HG03442 (cell line): Measurements from ENCODE around the gene ANGPTL2.
"Not testable (repeated sequence)": the region's sequence is repeated elsewhere in the genome, so short reads cannot be mapped to it uniquely, and the experiment has no call there.

Source experiments
- ATAC-seq: cut with Tn5 transposase; IDR thresholded peaks from one replicate; pipeline ENCODE4 v1.9.1; 2021; ENCODE audit warnings: mild to moderate bottlenecking, moderate library complexity; ENCODE audit not compliant: unreplicated experiment

The ANGPTL2 gene

DNA sequence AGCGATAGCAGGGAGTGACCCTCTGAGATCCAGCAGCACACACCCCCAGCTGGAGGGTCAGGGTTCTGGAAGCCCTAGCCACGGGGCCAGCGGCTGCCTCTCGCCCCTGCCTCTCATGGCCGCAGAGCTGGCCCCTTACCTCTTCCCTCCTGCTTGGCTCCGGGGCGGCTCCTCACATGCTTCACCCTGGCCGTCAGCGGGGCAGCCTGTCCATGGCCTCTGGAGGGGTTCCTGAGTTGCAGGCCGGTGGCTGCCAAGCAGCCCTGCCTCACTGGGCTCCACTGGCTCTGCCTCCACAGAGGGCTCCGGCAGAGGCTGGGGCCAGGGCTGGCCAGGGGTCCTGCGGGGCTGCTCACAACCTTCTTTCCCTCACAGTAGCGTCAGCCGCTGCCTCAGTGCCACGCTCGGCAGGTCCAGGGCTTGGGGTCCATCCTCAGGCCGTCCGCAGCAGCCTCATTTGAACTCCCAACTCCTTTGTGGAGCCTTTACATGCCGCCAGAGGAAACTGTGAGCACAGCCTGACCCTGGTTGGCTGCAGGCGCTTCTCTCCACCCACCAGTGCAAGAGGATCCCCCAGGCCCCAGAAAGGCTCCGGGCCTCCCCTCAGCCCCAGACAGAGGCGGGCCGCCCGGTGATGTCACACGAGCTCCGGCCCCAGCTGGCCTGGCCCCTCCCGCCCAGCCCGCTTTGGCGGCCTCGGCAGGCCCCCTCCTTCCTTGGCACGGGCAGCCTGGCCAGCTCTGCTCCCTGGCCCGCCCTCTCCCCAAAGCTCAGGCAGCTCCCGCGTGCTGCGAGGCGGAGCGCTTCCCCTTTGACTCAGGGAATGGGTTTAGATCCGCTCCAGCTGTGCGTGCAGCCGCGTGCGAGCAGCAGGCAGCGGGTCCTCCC is at the start of gene ANGPTL2:
ANGPTL2 (minus strand) TSS at position 460 of the 888 bp plus-strand sequence. CDS start 13,904 bp downstream, outside the sequence.
- ATAC-seq = no peak

GRCh38 chr9:127171348-127171747 is 48.9 kb upstream of the ANGPTL2 start:
- not testable (repeated sequence) for ATAC-seq

GRCh38 chr9:127170652-127171051 is 48.2 kb upstream of the ANGPTL2 start:
- no peak for ATAC-seq

DNA sequence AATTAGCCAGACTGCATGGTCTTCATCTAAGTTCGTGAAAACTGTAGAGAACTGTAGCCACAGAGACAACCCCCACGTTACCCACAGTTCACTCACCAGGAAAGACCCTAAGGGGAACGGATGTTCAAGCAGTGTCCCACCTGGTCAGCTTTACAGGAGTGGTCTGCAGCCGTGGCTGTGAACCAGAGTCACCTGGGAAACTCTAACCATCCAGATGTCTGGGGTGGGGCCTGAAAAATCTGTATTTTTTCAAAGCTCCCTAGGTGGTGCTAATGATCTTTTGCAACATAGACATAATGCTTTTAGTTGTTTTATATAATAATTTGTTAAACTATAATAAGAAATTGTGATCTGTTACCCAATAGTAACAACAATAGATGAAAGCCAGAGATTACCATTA is 47.7 kb upstream of the ANGPTL2 start:
- ATAC-seq = no peak

- ATAC-seq = no peak
These were observed 47.1 kb upstream of the ANGPTL2 start for GRCh38 chr9:127169575-127169883.

DNA sequence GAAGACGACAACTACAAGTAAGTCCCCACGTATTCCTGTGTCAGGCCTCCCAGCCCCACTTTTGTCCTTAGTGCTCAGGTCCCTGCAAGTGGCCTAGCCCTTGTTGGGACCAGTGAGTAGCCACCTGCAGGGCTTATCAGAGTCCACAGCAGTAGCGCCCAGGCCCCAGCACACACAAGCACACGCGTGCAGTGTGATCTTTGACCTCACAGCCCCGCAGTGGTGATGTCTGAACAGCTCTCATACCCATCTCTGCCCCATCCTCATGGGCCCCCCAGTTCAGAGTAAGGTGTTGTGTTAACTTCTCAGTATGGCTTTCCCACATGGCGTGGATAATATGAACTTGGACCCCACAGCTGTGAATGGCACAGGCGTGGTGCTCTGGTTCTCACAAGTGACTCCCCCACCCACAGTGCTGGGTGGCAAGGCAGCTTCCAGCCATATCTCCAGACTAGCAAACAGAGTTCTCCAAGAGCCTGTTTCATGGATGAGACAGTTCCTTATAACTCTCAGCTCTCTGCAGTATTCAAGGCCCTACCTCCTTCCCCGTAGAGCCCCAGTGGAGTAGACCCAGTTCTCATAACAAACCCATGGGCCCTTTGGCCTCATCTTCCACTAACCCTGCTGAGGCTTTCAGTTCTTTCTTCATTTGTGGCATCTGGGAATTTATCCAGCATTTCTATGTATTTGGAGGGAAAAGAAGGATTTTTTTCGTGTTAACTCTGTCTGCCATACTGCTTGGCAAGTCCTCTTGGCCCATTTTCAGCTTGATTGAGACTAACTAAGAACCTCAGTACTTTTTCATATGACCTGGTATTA is 46.5 kb upstream of the ANGPTL2 start:
- no peak for ATAC-seq

DNA sequence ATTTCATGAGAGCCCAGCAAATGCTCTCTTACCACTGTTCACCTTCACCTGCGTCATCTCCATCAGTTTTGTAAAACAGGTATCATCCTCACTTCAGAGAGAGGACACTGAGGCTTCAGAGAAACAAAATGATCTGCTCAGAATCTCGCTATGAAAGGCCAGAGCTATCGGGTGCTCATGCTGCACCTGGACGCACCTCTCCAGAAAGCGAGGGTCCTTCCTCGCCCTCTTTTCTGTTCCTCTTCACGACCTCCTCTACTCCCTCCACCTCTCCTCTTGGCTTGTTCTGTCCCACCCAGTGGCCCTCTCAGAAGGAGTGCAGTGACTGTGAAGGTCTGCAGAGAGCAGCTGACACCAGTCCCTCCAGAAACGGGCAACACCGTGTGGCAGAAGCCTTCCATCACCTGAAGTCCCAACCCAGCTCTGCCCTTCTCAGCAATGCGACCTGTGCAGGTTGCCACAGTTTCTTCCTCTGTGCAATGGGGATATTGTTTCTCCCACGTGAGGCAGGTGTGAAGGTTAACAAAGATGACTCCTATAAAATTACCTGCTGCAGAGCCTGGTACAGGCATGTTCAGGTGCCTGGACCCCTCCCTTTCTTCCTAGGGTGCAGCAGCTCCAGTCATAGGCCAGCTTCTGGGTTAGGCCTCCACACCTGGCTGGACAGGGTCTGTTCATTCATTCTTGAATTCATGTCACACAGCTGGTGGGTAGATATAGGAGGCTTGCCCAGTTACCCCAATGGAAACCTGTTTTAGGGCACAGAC is 45.3 kb upstream of the ANGPTL2 start:
- ATAC-seq = no peak

DNA sequence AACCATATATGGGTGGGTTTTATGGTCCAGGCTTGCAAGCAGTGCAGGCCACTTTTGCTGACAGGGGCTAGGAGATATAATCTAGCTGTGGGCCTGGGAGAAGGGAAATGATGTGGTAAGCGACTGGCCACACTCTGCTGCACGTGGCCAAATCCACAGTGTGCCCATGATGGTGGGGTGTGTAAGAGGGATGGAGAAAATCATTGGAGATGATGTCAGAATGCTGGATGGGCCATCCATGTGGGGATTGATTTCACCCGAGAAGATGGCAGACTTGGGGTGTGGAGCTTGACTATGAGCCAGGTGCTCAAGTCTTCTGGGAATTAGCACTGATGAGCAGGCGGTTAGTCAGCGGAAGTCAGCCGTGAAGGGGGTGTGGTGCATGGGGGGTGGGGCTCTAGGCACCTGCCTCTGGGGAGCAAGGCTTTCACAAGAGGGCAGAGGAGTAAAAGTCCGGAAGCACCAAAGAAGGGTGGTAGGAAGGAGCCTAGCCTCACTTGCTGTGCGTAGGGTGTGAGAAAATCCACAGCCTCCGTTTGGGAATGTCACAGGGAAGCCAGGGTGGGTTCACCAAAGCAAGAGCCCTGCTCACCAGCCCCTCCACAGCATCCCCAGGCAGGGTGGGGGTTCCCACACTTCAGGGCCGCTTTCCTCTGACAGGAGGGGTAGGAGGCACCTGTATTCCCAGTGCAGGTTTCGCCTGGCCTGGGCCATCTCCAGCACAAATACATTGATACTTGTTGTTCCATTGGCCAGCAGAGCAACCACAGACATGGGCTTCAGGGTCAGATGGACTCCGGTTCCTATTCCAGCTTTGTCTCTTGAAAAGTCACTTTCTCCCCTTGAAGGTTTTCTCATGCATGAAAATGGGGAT is 44.5 kb upstream of the ANGPTL2 start:
- peak; percentile 58 for ATAC-seq

DNA sequence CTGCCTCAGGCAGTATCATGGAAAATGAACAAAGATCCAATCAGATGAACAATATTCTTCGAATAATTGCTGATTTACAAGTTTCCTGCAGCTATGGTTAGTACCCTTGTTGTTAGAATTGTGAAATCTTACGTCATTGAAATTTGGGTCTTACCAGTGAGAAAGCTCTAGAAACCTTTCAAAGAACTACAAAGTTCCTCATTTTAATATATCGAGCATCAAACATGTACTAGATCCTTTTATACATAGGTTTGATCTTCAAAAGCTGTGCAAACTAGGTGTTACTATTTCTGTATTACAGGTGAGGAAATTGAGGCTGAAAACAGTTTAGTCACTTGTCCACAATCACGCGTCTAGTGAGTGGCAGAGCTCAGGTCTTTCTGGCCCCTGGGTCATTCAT is 43.7 kb upstream of the ANGPTL2 start:
- no peak for ATAC-seq

- no peak for ATAC-seq
These were observed 42.7 kb upstream of the ANGPTL2 start for GRCh38 chr9:127165116-127165515.

GRCh38 chr9:127163409-127163808 is 41.0 kb upstream of the ANGPTL2 start:
- no peak for ATAC-seq

DNA sequence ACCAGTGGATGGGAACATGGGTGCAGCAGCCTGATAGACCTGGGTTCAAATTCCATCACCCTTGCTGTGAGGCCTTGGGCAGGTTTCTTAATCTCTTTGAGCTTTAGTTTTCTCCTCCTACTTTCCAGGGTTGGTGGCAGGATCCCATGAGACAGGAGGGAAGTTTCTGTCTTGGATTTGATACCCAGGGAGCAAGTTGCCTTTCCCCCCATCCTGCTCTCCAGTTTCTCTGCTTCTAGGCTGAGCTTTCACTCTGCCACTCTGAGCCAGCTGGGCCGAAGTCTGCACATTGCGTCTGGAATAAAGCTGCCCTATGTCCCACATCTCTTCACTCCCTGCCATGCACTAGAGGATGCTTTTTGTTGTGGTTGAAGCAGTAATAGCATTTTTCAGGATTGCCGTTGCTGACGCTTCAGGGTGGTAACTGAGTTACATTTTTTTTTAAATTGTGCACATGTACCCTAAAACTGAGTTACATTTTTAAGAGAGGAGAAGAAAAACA is 40.5 kb upstream of the ANGPTL2 start:
- no peak for ATAC-seq

GRCh38 chr9:127162046-127162863 is 39.8 kb upstream of the ANGPTL2 start:
- no peak for ATAC-seq

GRCh38 chr9:127161081-127161624 is 38.7 kb upstream of the ANGPTL2 start:
- ATAC-seq = no peak

GRCh38 chr9:127159949-127160610 is 37.6 kb upstream of the ANGPTL2 start:
- ATAC-seq = no peak

GRCh38 chr9:127159325-127159801 is 36.9 kb upstream of the ANGPTL2 start:
- no peak for ATAC-seq

- ATAC-seq = no peak
These were observed 36.4 kb upstream of the ANGPTL2 start for GRCh38 chr9:127158786-127159324.
